RWPE2 (cell line): Measurements from ENCODE around the gene STARD5.

Source experiments
- ATAC-seq: fragments of 200-7000 bp; cut with Tn5 transposase; 3 replicates; pipeline ENCODE4 v1.9.1; 2021; ENCODE audit warnings: low read depth
- DNase-seq: peaks from one replicate; pipeline ENCODE4 v3.0.0-alpha.2; 2020; ENCODE audit warnings: low spot score
- H3K27ac ChIP-seq: fragments of 450-650 bp; 2 replicates; pipeline ENCODE4 v1.5.1; 2017; ENCODE audit warnings: mild to moderate bottlenecking; ENCODE audit not compliant: poor library complexity, severe bottlenecking
- H3K27me3 ChIP-seq: fragments of 250-450 bp; sonication (Bioruptor Pico); 2 replicates; pipeline ENCODE4 v1.5.1; 2021; ENCODE audit warnings: mild to moderate bottlenecking, moderate library complexity; ENCODE audit not compliant: insufficient read depth, poor library complexity, severe bottlenecking
- H3K36me3 ChIP-seq: fragments of 250-450 bp; sonication (Bioruptor Pico); 2 replicates; pipeline ENCODE4 v1.5.1; 2020; ENCODE audit warnings: low read depth, mild to moderate bottlenecking, moderate library complexity
- H3K4me1 ChIP-seq: fragments of 250-450 bp; sonication (Bioruptor Pico); 2 replicates; pipeline ENCODE4 v1.5.1; 2021; ENCODE audit warnings: mild to moderate bottlenecking, moderate library complexity; ENCODE audit not compliant: insufficient read depth, poor library complexity, severe bottlenecking
- H3K4me3 ChIP-seq: fragments of 250-450 bp; sonication (Bioruptor Pico); 2 replicates; pipeline ENCODE4 v1.5.1; 2021; ENCODE audit warnings: mild to moderate bottlenecking, moderate library complexity; ENCODE audit not compliant: severe bottlenecking
- H3K9me3 ChIP-seq: fragments of 250-450 bp; sonication (Bioruptor Pico); 2 replicates; pipeline ENCODE4 v1.5.1; 2021; ENCODE audit warnings: mild to moderate bottlenecking, moderate library complexity; ENCODE audit not compliant: severe bottlenecking
- CTCF ChIP-seq: fragments of 450-650 bp; IDR thresholded peaks from one replicate; pipeline ENCODE4 v1.5.1; 2017; ENCODE audit warnings: mild to moderate bottlenecking, moderate library complexity; ENCODE audit not compliant: poor library complexity, severe bottlenecking

STARD5 gene

GRCh38 chr15:81347910-81348309 lies 24.0 kb upstream of the STARD5 start:
- no peaks in the 10 kb centered on the region for H3K36me3 ChIP-seq
- no peaks in the 10 kb centered on the region for H3K27me3 ChIP-seq
- no peaks in the 10 kb centered on the region for H3K9me3 ChIP-seq
- ATAC-seq (no peak), DNase-seq (no peak)
- TF ChIP-seq CTCF = no peak
- H3K4me3 ChIP-seq = no peak overlapping the region
- H3K4me1 ChIP-seq = no peaks in the 10 kb centered on the region
- H3K27ac ChIP-seq = no peak overlapping the region

GRCh38 chr15:81346611-81347010 lies 22.7 kb upstream of the STARD5 start:
- Histone ChIP-seq H3K27me3 (no peaks in the 10 kb centered on the region), H3K4me1 (no peaks in the 10 kb centered on the region), H3K27ac (no peak overlapping the region), H3K36me3 (no peaks in the 10 kb centered on the region), H3K4me3 (no peak overlapping the region), H3K9me3 (no peaks in the 10 kb centered on the region)
- ATAC-seq (no peak), DNase-seq (no peak)
- no peak for TF ChIP-seq CTCF

- TF ChIP-seq CTCF = no peak
- ATAC-seq (no peak), DNase-seq (no peak)
- H3K9me3 ChIP-seq = no peaks in the 10 kb centered on the region
- no peaks in the 10 kb centered on the region for H3K27me3 ChIP-seq
- H3K36me3 ChIP-seq = no peaks in the 10 kb centered on the region
- peaks cover 13% of the 10 kb centered on the region for H3K4me1 ChIP-seq
- no peak overlapping the region for H3K27ac ChIP-seq
- no peak overlapping the region for H3K4me3 ChIP-seq
Measured at GRCh38 chr15:81343371-81343770, 19.4 kb upstream of the STARD5 start.

GRCh38 chr15:81341351-81341750 lies 17.4 kb upstream of the STARD5 start:
- Histone ChIP-seq H3K36me3 (no peaks in the 10 kb centered on the region), H3K27me3 (no peaks in the 10 kb centered on the region), H3K27ac (no peak overlapping the region), H3K9me3 (no peaks in the 10 kb centered on the region), H3K4me1 (peaks cover 20% of the 10 kb centered on the region), H3K4me3 (no peak overlapping the region)
- no peak for TF ChIP-seq CTCF
- ATAC-seq (no peak), DNase-seq (no peak)

GRCh38 chr15:81339851-81340250 lies 15.9 kb upstream of the STARD5 start:
- no peaks in the 10 kb centered on the region for H3K36me3 ChIP-seq
- no peaks in the 10 kb centered on the region for H3K9me3 ChIP-seq
- DNase-seq = no peak
- no peak for ATAC-seq
- no peak overlapping the region for H3K27ac ChIP-seq
- H3K27me3 ChIP-seq = no peaks in the 10 kb centered on the region
- no peak for TF ChIP-seq CTCF
- H3K4me1 ChIP-seq = peaks cover 20% of the 10 kb centered on the region
- H3K4me3 ChIP-seq = no peak overlapping the region
